ENCODE results near the gene ABL1.

- no peak for TF ChIP-seq OSR1 (CRISPR knock-in tag; IDR thresholded peaks at IDR 0.05)
- no peak for TF ChIP-seq ISL1 (CRISPR knock-in tag; IDR thresholded peaks at IDR 0.05)
- no peak for TF ChIP-seq ESRRG (CRISPR knock-in tag; IDR thresholded peaks at IDR 0.05)
- TF ChIP-seq BACH2 (CRISPR knock-in tag; IDR thresholded peaks at IDR 0.05; ENCODE audit: borderline replicate concordance): no peak
- no peak for TF ChIP-seq CSRNP3 (CRISPR knock-in tag; IDR thresholded peaks at IDR 0.05)
- no peak for TF ChIP-seq TOX (CRISPR knock-in tag; IDR thresholded peaks at IDR 0.05; ENCODE audit: borderline replicate concordance)
- TF ChIP-seq PPARA (CRISPR knock-in tag; IDR thresholded peaks at IDR 0.05; ENCODE audit: borderline replicate concordance): no peak
- TF ChIP-seq TCF4 (CRISPR knock-in tag; IDR thresholded peaks at IDR 0.05; ENCODE audit: borderline replicate concordance): no peak
These were observed 92.3 kb downstream of the ABL1 start for GRCh38 chr9:130927338-130927737.
